Lower leg skin (tissue), 4 donors: ENCODE results near the gene ENO2. TPM values are rescaled to one million over a fixed set of nuclear protein-coding genes. Genes with fewer than 3 reads are reported as not detected.

ENCODE experiments used
- DNase-seq, 2 donors: peaks; one replicate each; pipeline ENCODE4 v3.0.0-alpha.2; 2019; ENCODE audit warnings: low spot score in 2 of 2
- H3K4me3 ChIP-seq: fragments of 200-600 bp; sonication (generic); 2 replicates; pipeline ENCODE4 v1.5.1; 2017; ENCODE audit warnings: mild to moderate bottlenecking, low read depth; ENCODE audit not compliant: poor library complexity, severe bottlenecking
- CTCF ChIP-seq, 3 donors: fragments of 450-650 bp; IDR thresholded peaks; one replicate each; pipeline ENCODE4 v1.5.1; 2016; ENCODE audit warnings: antibody characterized with exemption in 3 of 3, mild to moderate bottlenecking in 3 of 3, moderate library complexity in 2 of 3
- POLR2A ChIP-seq, 2 donors: fragments of 450-650 bp; IDR thresholded peaks; one replicate each; pipeline ENCODE4 v1.6.1; 2016 to 2017; ENCODE audit warnings: antibody characterized with exemption in 2 of 2, mild to moderate bottlenecking in 1 of 2, moderate library complexity in 1 of 2
- WGBS, 2 donors: methylation state at CpG; one replicate each; pipeline ENCODE4 v1.1.5; 2018; 5-methylcytosine and 5-hydroxymethylcytosine counted together
- intact Hi-C: fragments of 100-400 bp; cut with DNase I; formaldehyde crosslinking; loops from one replicate; pipeline ENCODE4 v1.15.0; 2023; ENCODE audit warnings: low total_unique reads
- microRNA counts, 2 donors: library from miRNA; unstranded; fragments of <30 nt; microRNA quantifications; one replicate each; lab custom pipeline; 2016
- microRNA-seq, 2 donors: library from miRNA; unstranded; fragments of <30 nt; microRNA quantifications; one replicate each; pipeline ENCODE4, GENCODE V29; 2016; ENCODE audit warnings: borderline replicate concordance in 2 of 2, borderline number of aligned reads in 1 of 2
- total RNA-seq, 4 donors: library from RNA; depleted of rRNA; stranded (reverse); fragments of >200 nt; gene quantifications; one replicate each; pipeline ENCODE4 v1.1.0, GENCODE V29; 2016

The ENO2 gene
- total RNA-seq, 4 donors from 2014 or later = 3.6 to 7.9 (median 6.1) TPM

- H3K4me3 ChIP-seq = no peak overlapping the region
- WGBS, 2 donors = 67 to 75% methylated on average over 7 of the region's 7 CpGs
- TF ChIP-seq CTCF (IDR thresholded peaks at IDR 0.05) = no peak
- no peak for TF ChIP-seq POLR2A (IDR thresholded peaks at IDR 0.05)
- DNase-seq = peak in 1 of 2 donors; percentile 63
- intact Hi-C loops = loop anchor here (10.0 kb wide), 1 partner anchor 92 kb away; the partner anchor contains the start of gene SPSB2
Observed at GRCh38 chr12:6966351-6966750, 52.0 kb downstream of the ENO2 start.

- H3K4me3 ChIP-seq = no peak overlapping the region
- intact Hi-C loops = loop anchor here (10.0 kb wide), 1 partner anchor 93 kb away; the partner anchor contains the start of gene SPSB2
- peak in 1 of 2 donors; percentile 75 for DNase-seq
- TF ChIP-seq POLR2A (IDR thresholded peaks at IDR 0.05) (no peak), CTCF (IDR thresholded peaks at IDR 0.05) (no peak)
- WGBS, 2 donors = 69 to 81% methylated on average over 10 of the region's 10 CpGs
Observed at GRCh38 chr12:6967651-6968100, 53.3 kb downstream of the ENO2 start.

- WGBS, 2 donors = 84 to 86% methylated on average over 9 of the region's 9 CpGs
- TF ChIP-seq POLR2A (IDR thresholded peaks at IDR 0.05) (no peak), CTCF (IDR thresholded peaks at IDR 0.05) (no peak)
- peak in 1 of 2 donors; percentile 68 for DNase-seq
- intact Hi-C loops = loop anchor here (10.0 kb wide), 1 partner anchor 94 kb away; the partner anchor contains the start of gene SPSB2
- H3K4me3 ChIP-seq = no peak overlapping the region
Observed at GRCh38 chr12:6968426-6968825, 54.0 kb downstream of the ENO2 start.

GRCh38 chr12:6970096-6970527 lies 55.7 kb downstream of the ENO2 start:
- intact Hi-C loops = no loop called here
- TF ChIP-seq POLR2A (IDR thresholded peaks at IDR 0.05) (no peak), CTCF (IDR thresholded peaks at IDR 0.05) (no peak)
- peak in 1 of 2 donors; percentile 91 for DNase-seq
- WGBS, 2 donors = 1% methylated on average over 21 to 26 of the region's 31 CpGs
- peak overlapping the region; percentile 54 for H3K4me3 ChIP-seq

MicroRNAs within 50 kb of the gene (microRNA counts, 767-probe panel; counts per million panel counts)
- 0 to 358 counts per million in 2 donors for microRNA hsa-miR-141-3p (lab: Ali Mortazavi, UCI)
- 14,699 to 17,006 counts per million in 2 donors for microRNA hsa-miR-200c-3p (lab: Ali Mortazavi, UCI)

Small RNA genes lying within 50 kb of the gene (microRNA-seq; reads per million reads assigned to microRNA genes)
- gene MIR141 (1,151 to 1,448 reads per million in 2 donors), gene MIR200C (56,776 to 57,889 reads per million in 2 donors)

Other genes with a start within 250 kb of the ENO2 start
- gene ZNF384, start 225.2 kb upstream of the ENO2 start, total RNA-seq = 10 to 100 TPM; 22.7 to 79.9 (median 33.7) TPM
- gene PIANP, start 213.8 kb upstream of the ENO2 start, total RNA-seq = not detected
- gene COPS7A, start 190.5 kb upstream of the ENO2 start, total RNA-seq = 10 to 100 TPM; 46.3 to 64.6 (median 56.6) TPM
- 100 to 1,000 TPM; 140 to 196 (median 175) TPM for gene MLF2, start 161.4 kb upstream of the ENO2 start, total RNA-seq
- gene PTMS, start 148.2 kb upstream of the ENO2 start, total RNA-seq = 100 to 1,000 TPM in 2 of 4 donors, 10 to 100 TPM in 2; 91.6 to 131 (median 114) TPM
- 1 to 10 TPM in 1 of 4 donors, under 1 TPM in 1, not detected in 2; 0.52 to 1.1 TPM for gene LAG3, start 142.1 kb upstream of the ENO2 start, total RNA-seq
- 1 to 10 TPM; 2.9 to 7.0 (median 3.6) TPM for gene CD4, start 125.1 kb upstream of the ENO2 start, total RNA-seq
- gene GPR162, start 92.8 kb upstream of the ENO2 start, total RNA-seq = 1 to 10 TPM in 2 of 4 donors, under 1 TPM in 1, not detected in 1; 0.65 to 1.4 (median 1.3) TPM
- gene P3H3, start 86.2 kb upstream of the ENO2 start, total RNA-seq = 10 to 100 TPM in 2 of 4 donors, 1 to 10 TPM in 2; 8.8 to 18.2 (median 11.8) TPM
- gene GNB3, start 73.7 kb upstream of the ENO2 start, total RNA-seq = 1 to 10 TPM in 1 of 4 donors, under 1 TPM in 2, not detected in 1; 0.17 to 1.2 (median 0.52) TPM
- 1 to 10 TPM; 2.0 to 7.1 (median 2.9) TPM for gene CDCA3, start 63.3 kb upstream of the ENO2 start, total RNA-seq
- 10 to 100 TPM; 61.9 to 79.3 (median 72.5) TPM for gene USP5, start 62.4 kb upstream of the ENO2 start, total RNA-seq
- 100 to 1,000 TPM; 265 to 558 (median 432) TPM for gene TPI1, start 47.0 kb upstream of the ENO2 start, total RNA-seq
- gene SPSB2, start 41.3 kb upstream of the ENO2 start, total RNA-seq = 10 to 100 TPM in 3 of 4 donors, 1 to 10 TPM in 1; 6.8 to 14.7 (median 11.5) TPM
- gene LRRC23, start 9.8 kb upstream of the ENO2 start, total RNA-seq = 10 to 100 TPM in 1 of 4 donors, 1 to 10 TPM in 3; 6.4 to 11.5 (median 8.2) TPM
- gene ATN1, start 13.4 kb downstream of the ENO2 start, total RNA-seq = 100 to 1,000 TPM in 1 of 4 donors, 10 to 100 TPM in 3; 33.4 to 115 (median 64.0) TPM
- gene RNU7-1, start 29.2 kb downstream of the ENO2 start, total RNA-seq = not detected
- 100 to 1,000 TPM; 341 to 526 (median 418) TPM for gene C12orf57, start 29.4 kb downstream of the ENO2 start, total RNA-seq
- 10 to 100 TPM; 31.8 to 44.5 (median 34.4) TPM for gene PTPN6, start 36.8 kb downstream of the ENO2 start, total RNA-seq
- 100 to 1,000 TPM; 176 to 256 (median 221) TPM for gene PHB2, start 56.1 kb downstream of the ENO2 start, total RNA-seq
- gene EMG1, start 56.3 kb downstream of the ENO2 start, total RNA-seq = 10 to 100 TPM; 31.7 to 43.1 (median 34.7) TPM
- 10 to 100 TPM; 29.6 to 51.2 (median 48.4) TPM for gene LPCAT3, start 103.9 kb downstream of the ENO2 start, total RNA-seq
- 100 to 1,000 TPM in 1 of 4 donors, 10 to 100 TPM in 3; 52.6 to 187 (median 59.3) TPM for gene C1S, start 146.1 kb downstream of the ENO2 start, total RNA-seq
- 100 to 1,000 TPM in 1 of 4 donors, 10 to 100 TPM in 3; 65.0 to 259 (median 84.7) TPM for gene C1R, start 177.9 kb downstream of the ENO2 start, total RNA-seq
- 10 to 100 TPM; 38.1 to 42.3 (median 40.4) TPM for gene C1RL, start 194.6 kb downstream of the ENO2 start, total RNA-seq
- 1 to 10 TPM in 1 of 4 donors, under 1 TPM in 1, not detected in 2; 0.26 to 2.5 TPM for gene RBP5, start 214.3 kb downstream of the ENO2 start, total RNA-seq
- gene CLSTN3, start 215.8 kb downstream of the ENO2 start, total RNA-seq = 10 to 100 TPM; 22.1 to 41.1 (median 31.7) TPM